GM12874 (cell line): ENCODE measurements around the gene RANBP10.

Source experiments
- CTCF ChIP-seq: IDR thresholded peaks from 2 replicates; pipeline ENCODE4 v1.5.1; 2011; ENCODE audit warnings: low read depth, mild to moderate bottlenecking, control low read depth, low read length, moderate library complexity; ENCODE audit not compliant: insufficient read depth

The RANBP10 gene

GRCh38 chr16:67806428-67807147 is at the start of gene RANBP10, which contains the start of gene TSNAXIP1:
Gene RANBP10, minus strand, starts transcription at chr16:67806560. Its CDS starts 24 bp downstream, at chr16:67806536.
Gene TSNAXIP1, plus strand, starts transcription at chr16:67806889. Its CDS starts 261 bp downstream, at chr16:67807150.
- no peak for TF ChIP-seq CTCF

- no peak for TF ChIP-seq CTCF
Observed at GRCh38 chr16:67855789-67856188, 49.4 kb upstream of the RANBP10 start.

GRCh38 chr16:67853670-67854069 is 47.3 kb upstream of the RANBP10 start:
- TF ChIP-seq CTCF, result no peak

GRCh38 chr16:67848118-67848517 is 41.8 kb upstream of the RANBP10 start:
- no peak for TF ChIP-seq CTCF

GRCh38 chr16:67847064-67847861 is 40.9 kb upstream of the RANBP10 start, which contains the start of gene CENPT:
Gene CENPT, minus strand, starts transcription at chr16:67847693. Its CDS starts 13,834 bp downstream, at chr16:67833859.
- no peak for TF ChIP-seq CTCF

- TF ChIP-seq CTCF, result no peak
Observed at GRCh38 chr16:67846320-67847063, 40.1 kb upstream of the RANBP10 start, which contains the start of gene NUTF2. Gene NUTF2, plus strand, starts transcription at chr16:67846933. Its CDS starts 18,198 bp downstream, at chr16:67865131.

- no peak for TF ChIP-seq CTCF
Observed at GRCh38 chr16:67846063-67846319, 39.6 kb upstream of the RANBP10 start.
